ENCODE data around the gene RELA. TPM values are rescaled to one million over a fixed set of nuclear protein-coding genes. Genes with fewer than 3 reads are reported as not detected.
A peak's percentile ranks its signal among the peaks of the same experiment; 100 is the strongest.

RELA gene
- total RNA-seq, 1 donor, result 39.5 TPM

DNA sequence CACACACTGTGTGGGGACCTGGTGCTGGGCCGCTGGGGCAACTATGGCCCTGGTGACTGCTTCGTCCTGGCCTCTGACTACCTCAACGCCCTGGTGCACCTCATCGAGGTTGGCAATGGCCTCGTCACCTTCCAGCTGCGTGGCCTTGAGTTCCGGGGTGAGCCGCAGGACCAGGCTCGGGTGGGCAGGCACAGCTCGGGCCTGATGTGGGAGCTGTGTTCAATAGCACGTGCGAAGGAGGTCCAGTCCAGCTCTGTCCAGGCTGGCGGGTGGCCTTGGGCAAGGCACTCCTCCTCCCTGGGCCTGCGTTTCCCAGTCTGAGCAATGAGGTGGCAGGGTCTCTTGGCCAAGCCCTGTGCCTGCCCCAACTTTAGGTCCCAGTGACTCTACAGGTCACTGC lies 33.1 kb downstream of the RELA start:
- TF ChIP-seq, protein P1, sequence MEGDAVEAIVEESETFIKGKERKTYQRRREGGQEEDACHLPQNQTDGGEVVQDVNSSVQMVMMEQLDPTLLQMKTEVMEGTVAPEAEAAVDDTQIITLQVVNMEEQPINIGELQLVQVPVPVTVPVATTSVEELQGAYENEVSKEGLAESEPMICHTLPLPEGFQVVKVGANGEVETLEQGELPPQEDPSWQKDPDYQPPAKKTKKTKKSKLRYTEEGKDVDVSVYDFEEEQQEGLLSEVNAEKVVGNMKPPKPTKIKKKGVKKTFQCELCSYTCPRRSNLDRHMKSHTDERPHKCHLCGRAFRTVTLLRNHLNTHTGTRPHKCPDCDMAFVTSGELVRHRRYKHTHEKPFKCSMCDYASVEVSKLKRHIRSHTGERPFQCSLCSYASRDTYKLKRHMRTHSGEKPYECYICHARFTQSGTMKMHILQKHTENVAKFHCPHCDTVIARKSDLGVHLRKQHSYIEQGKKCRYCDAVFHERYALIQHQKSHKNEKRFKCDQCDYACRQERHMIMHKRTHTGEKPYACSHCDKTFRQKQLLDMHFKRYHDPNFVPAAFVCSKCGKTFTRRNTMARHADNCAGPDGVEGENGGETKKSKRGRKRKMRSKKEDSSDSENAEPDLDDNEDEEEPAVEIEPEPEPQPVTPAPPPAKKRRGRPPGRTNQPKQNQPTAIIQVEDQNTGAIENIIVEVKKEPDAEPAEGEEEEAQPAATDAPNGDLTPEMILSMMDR (IDR thresholded peaks at IDR 0.05; ENCODE audit: insufficient read depth, low read length), result no peak
- DNase-seq (ENCODE audit: low read depth), result no peak
- no peak overlapping the region for H3K4me3 ChIP-seq (ENCODE audit: low read depth, low read length)

- no peak for DNase-seq (ENCODE audit: low read depth)
- H3K4me3 ChIP-seq (ENCODE audit: low read depth, low read length), result no peak overlapping the region
- TF ChIP-seq, protein P1 (IDR thresholded peaks at IDR 0.05; ENCODE audit: insufficient read depth, low read length), result no peak
These were observed 35.5 kb downstream of the RELA start for GRCh38 chr11:65627202-65627601.

DNA sequence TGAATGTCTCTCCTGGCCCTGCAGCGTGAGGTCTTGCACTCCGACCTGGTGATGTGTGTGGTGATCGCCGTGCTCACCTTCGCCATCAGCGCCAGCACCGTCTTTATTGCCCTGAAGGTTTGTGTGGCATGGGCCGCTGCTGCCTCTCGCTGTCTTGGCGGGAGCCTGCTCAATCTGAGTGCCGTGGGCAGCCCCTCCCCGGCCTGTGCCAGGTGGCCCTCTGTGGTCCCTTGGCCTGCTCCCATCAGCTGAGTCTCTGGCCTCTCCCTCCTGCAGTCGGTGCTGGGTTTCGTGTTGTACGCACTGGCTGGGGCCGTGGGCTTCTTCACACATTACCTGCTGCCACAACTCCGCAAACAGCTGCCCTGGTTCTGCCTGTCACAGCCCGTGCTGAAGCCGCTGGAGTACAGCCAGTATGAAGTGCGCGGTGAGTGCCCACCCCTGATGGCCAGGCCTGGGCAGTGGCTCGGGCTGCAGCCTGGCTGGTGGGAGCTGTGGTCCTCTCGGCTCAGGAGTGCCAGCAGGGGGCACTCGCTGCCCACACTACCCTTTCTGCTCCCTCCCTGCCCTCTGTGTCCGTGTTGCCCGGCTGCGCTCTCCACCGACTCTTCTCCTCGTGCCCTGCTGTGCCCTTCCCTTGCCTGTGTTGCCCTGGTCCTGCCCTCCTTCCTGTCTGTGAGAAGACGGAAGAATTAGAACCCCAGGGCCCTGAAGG lies 36.9 kb downstream of the RELA start:
- peak; percentile 24 for DNase-seq (ENCODE audit: low read depth)
- no peak overlapping the region for H3K4me3 ChIP-seq (ENCODE audit: low read depth, low read length)
- TF ChIP-seq, protein P1 (IDR thresholded peaks at IDR 0.05; ENCODE audit: insufficient read depth, low read length), result peak; percentile 49

GRCh38 chr11:65624931-65625627 lies 37.6 kb downstream of the RELA start:
- H3K4me3 ChIP-seq (ENCODE audit: low read depth, low read length), result no peak overlapping the region
- no peak for DNase-seq (ENCODE audit: low read depth)
- TF ChIP-seq, protein P1 (IDR thresholded peaks at IDR 0.05; ENCODE audit: insufficient read depth, low read length), result no peak

DNA sequence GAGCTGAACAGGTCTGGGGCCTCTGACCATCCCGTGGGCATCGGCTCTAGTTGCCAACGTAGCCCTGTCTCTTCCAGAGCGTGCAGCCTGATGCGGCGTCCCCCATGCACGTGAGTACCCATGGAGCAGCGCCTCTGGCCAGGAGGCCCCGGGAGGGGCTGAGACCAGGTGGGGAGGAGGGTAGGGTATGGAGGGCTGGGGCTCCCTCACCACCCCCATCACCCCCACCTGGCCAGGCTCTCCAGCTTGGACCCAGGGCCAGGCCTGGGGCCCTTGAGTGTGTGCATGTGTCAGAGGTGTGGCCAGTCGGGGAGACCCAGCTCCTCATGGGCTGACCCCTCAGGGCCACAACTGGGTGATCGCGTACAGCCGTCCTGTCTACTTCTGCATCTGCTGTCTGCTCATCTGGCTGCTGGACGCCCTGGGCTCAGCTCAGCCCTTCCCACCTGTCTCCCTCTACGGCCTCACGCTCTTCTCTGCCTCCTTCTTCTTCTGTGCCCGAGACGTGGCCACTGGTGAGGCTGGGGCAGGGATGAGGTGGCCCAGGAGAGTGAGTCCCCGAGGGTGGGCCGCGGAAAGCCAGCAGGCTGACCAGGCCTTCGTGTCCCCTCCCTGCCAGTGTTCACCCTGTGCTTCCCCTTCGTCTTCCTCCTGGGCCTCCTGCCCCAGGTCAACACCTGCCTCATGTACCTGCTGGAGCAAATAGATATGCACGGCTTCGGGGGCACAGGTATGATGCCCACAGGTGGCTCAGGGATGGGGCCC lies 38.7 kb downstream of the RELA start:
- no peak overlapping the region for H3K4me3 ChIP-seq (ENCODE audit: low read depth, low read length)
- DNase-seq (ENCODE audit: low read depth), result no peak
- TF ChIP-seq, protein P1 (IDR thresholded peaks at IDR 0.05; ENCODE audit: insufficient read depth, low read length), result no peak

GRCh38 chr11:65623177-65623576 lies 39.5 kb downstream of the RELA start:
- TF ChIP-seq, protein P1 (IDR thresholded peaks at IDR 0.05; ENCODE audit: insufficient read depth, low read length), result no peak
- no peak overlapping the region for H3K4me3 ChIP-seq (ENCODE audit: low read depth, low read length)
- no peak for DNase-seq (ENCODE audit: low read depth)
